ENCODE measurements around the gene UNK. TPM values are rescaled to one million over a fixed set of nuclear protein-coding genes. Genes with fewer than 3 reads are reported as not detected.

UNK gene
- total RNA-seq, 1 experiment from 2014 or later = 16.0 TPM

DNA sequence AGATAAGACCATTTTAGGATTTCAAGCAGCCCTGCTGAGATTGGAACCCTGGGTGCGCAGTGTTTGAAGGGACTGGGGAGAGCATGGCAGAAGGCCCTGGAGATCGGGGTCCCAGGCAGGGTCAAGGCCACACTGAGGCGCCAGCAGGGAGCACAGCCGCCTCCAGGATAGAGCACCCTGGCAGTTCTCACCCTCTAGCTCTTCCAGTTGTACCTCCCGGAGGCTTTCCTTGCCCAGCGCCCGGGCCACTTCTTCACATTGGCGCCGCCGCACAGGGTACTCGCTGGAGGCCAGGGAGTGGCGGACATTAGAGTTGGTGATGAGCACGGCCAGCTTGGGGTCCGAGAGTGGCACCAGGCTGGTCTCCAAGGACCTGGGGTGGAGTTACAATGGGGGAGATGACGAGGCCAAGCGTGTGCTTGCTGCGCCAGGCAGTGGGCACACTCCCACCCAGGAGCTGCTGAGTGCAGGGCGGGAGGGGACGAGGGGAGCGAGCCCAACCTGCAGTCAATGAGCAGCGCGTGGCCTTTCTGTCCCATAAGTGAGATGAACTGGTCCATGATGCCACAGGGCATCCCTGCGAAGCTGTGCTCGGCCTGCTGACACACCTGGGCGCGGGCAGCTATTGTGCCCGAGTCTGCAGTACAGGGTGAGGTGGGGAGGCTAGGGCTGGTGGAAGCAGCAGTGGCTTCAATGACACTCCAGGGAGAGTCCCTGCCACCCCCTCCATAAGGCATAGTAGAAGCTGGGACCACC, 21.9 kb upstream of the UNK start:
- TF ChIP-seq, protein P1, sequence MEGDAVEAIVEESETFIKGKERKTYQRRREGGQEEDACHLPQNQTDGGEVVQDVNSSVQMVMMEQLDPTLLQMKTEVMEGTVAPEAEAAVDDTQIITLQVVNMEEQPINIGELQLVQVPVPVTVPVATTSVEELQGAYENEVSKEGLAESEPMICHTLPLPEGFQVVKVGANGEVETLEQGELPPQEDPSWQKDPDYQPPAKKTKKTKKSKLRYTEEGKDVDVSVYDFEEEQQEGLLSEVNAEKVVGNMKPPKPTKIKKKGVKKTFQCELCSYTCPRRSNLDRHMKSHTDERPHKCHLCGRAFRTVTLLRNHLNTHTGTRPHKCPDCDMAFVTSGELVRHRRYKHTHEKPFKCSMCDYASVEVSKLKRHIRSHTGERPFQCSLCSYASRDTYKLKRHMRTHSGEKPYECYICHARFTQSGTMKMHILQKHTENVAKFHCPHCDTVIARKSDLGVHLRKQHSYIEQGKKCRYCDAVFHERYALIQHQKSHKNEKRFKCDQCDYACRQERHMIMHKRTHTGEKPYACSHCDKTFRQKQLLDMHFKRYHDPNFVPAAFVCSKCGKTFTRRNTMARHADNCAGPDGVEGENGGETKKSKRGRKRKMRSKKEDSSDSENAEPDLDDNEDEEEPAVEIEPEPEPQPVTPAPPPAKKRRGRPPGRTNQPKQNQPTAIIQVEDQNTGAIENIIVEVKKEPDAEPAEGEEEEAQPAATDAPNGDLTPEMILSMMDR (IDR thresholded peaks at IDR 0.05; ENCODE audit: unreplicated experiment) = no peak
- Mint-ChIP-seq H3K27ac (ENCODE audit: low read depth, unreplicated experiment) (no peak overlapping the region), H3K4me3 (ENCODE audit: unreplicated experiment) (peak overlapping the region; percentile 29), H3K27me3 (ENCODE audit: insufficient read depth, unreplicated experiment) (no peaks in the 10 kb centered on the region), H3K9me3 (ENCODE audit: unreplicated experiment) (no peaks in the 10 kb centered on the region), H3K4me1 (ENCODE audit: insufficient read depth, unreplicated experiment) (peaks cover 15% of the 10 kb centered on the region), H3K36me3 (ENCODE audit: insufficient read depth, unreplicated experiment) (peaks cover 51% of the 10 kb centered on the region)
- ChIA-PET CTCF (interaction anchor here (0.5 to 3.3 kb wide), 9 partner anchors 10 to 134 kb away, joined by 3 to 16 read pairs (median 5); partner anchors contain the start of gene TRIM65), POLR2A (interaction anchor here (0.7 to 8.0 kb wide), 15 partner anchors 9 to 113 kb away, joined by 3 to 153 read pairs (median 4); partner anchors contain the start of genes RECQL5, SAP30BP and UNK)
- intact Hi-C loops (cut with micrococcal nuclease) = loop anchor here (5.0 kb wide), 1 partner anchor 245 kb away; no protein-coding TSS in a partner anchor
- BruUV-seq (replicated peaks) = no TSS peak
- no peak for DNase-seq (ENCODE audit: unreplicated experiment)

DNA sequence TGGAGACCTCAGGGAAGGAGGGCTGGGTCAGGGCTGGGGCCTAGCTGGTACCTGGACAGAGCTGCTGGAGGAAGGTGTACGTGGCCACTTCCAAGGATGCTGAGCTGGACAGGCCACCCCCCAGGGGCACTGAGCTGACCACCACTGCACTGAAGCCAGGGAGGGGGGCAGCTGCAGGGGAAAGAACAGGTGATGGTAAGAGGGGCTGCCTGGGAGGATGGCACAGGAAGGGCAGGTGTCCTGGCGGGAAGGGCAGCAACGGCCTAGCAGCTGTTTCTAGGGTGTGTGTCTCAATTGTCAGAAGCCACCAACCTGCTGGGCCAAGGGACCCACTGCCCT, 21.4 kb upstream of the UNK start:
- Mint-ChIP-seq H3K4me3 (ENCODE audit: unreplicated experiment) (peak overlapping the region; percentile 29), H3K27ac (ENCODE audit: low read depth, unreplicated experiment) (no peak overlapping the region), H3K4me1 (ENCODE audit: insufficient read depth, unreplicated experiment) (peaks cover 15% of the 10 kb centered on the region), H3K27me3 (ENCODE audit: insufficient read depth, unreplicated experiment) (no peaks in the 10 kb centered on the region), H3K9me3 (ENCODE audit: unreplicated experiment) (no peaks in the 10 kb centered on the region), H3K36me3 (ENCODE audit: insufficient read depth, unreplicated experiment) (peaks cover 45% of the 10 kb centered on the region)
- CTCF ChIA-PET = interaction anchor here (0.9 to 3.3 kb wide), 5 partner anchors 10 to 87 kb away, joined by 3 to 16 read pairs (median 9); no protein-coding TSS in a partner anchor
- DNase-seq (ENCODE audit: unreplicated experiment) = no peak
- TF ChIP-seq, protein P1 (IDR thresholded peaks at IDR 0.05; ENCODE audit: unreplicated experiment) = no peak
- no TSS peak for BruUV-seq (replicated peaks)
- intact Hi-C loops (cut with micrococcal nuclease) = loop anchor here (5.0 kb wide), 1 partner anchor 244 kb away; no protein-coding TSS in a partner anchor
- POLR2A ChIA-PET = interaction anchor here (0.6 to 8.0 kb wide), 9 partner anchors 8 to 115 kb away, joined by 3 to 153 read pairs (median 4); partner anchors contain the start of genes RECQL5, SAP30BP, TRIM47 and UNK

DNA sequence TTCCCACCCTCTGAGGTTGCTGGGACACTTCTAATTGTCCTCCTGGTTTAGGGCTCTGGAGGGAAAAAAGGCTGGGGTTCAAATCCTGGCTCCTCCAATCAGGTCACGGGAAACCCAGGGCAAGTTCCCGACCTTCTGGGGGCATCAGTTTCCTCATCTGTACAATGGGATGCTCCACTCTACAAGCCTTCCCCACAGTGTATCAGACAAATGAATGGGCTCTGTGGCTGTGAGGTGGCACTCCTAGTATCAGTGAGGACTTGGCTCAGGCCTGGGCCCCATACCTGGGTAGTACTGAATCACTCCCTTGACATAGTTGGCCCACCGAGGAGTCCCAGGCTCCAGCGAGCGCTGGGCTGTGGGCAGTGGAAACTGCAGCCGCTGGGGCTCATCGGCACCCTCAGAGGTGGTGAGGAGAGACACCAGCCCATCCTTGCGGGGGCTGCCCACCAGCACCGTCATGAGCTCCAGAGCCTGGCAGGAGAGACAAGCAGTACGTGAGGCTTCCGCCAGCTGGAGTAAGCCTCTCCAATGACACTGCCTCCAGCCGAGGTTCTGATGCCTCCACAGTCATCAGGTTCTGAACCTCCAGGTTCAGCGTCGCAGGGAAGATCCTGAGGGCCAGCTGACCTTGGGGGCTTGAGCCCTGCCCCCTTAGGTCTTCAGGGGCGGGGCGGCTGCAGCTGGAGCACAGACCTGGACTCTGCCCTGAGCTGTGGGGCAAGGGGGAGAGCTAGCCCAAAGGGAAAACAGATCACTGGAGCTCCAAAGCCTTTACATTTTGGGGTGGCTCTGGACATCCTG, 20.8 kb upstream of the UNK start:
- peaks cover 15% of the 10 kb centered on the region for H3K4me1 Mint-ChIP-seq (ENCODE audit: insufficient read depth, unreplicated experiment)
- BruUV-seq (replicated peaks) = no TSS peak
- H3K4me3 Mint-ChIP-seq (ENCODE audit: unreplicated experiment) = peak overlapping the region; percentile 69
- peaks cover 40% of the 10 kb centered on the region for H3K36me3 Mint-ChIP-seq (ENCODE audit: insufficient read depth, unreplicated experiment)
- TF ChIP-seq, protein P1 (IDR thresholded peaks at IDR 0.05; ENCODE audit: unreplicated experiment) = no peak
- ChIA-PET CTCF (interaction anchor here (0.5 to 3.3 kb wide), 17 partner anchors 9 to 342 kb away, joined by 3 to 16 read pairs (median 4); partner anchors contain the start of genes TSEN54 and WBP2), POLR2A (interaction anchor here (0.5 to 8.0 kb wide), 20 partner anchors 8 to 534 kb away, joined by 3 to 153 read pairs (median 4); partner anchors contain the start of genes EXOC7, RECQL5, SAP30BP and TRIM47)
- peak overlapping the region; percentile 19 for H3K27ac Mint-ChIP-seq (ENCODE audit: low read depth, unreplicated experiment)
- intact Hi-C loops (cut with micrococcal nuclease) = loop anchor here (1.0 to 5.0 kb wide), 2 partner anchors 132 to 243 kb away; partner anchors contain the start of gene TRIM65
- no peak for DNase-seq (ENCODE audit: unreplicated experiment)
- H3K27me3 Mint-ChIP-seq (ENCODE audit: insufficient read depth, unreplicated experiment) = no peaks in the 10 kb centered on the region
- H3K9me3 Mint-ChIP-seq (ENCODE audit: unreplicated experiment) = no peaks in the 10 kb centered on the region
